H1 (cell line): ENCODE results near the gene MYL2. TPM values are rescaled to one million over a fixed set of nuclear protein-coding genes. Genes with fewer than 3 reads are reported as not detected.

Experiments
- CTCF ChIA-PET: fragments of 300-600 bp; sonication (Branson Sonifier 250); formaldehyde crosslinking; loops from one replicate; lab custom pipeline; 2021; ENCODE audit not compliant: partially characterized antibody; lab: Charles Lee
- POLR2A ChIA-PET: fragments of 300-600 bp; sonication (Branson Sonifier 250); formaldehyde crosslinking; loops from one replicate; lab custom pipeline; 2021; ENCODE audit warnings: inconsistent platforms; ENCODE audit not compliant: partially characterized antibody; lab: Charles Lee
- DNase-seq, 2 experiments: peaks; one replicate each; pipeline versions ENCODE4 v3.0.0 to v3.0.0-alpha.2; 2010 to 2022; ENCODE audit warnings: low spot score in 2 of 2, low read depth in 1 of 2, mixed read lengths in 1 of 2
- FAIRE-seq: peaks from 2 replicates; lab custom pipeline; 2011; peaks lifted over from hg19 to GRCh38; lab: Jason Lieb, UNC
- H2AFZ ChIP-seq: 2 replicates; pipeline ENCODE4 v1.8.1; 2012; ENCODE audit warnings: low read length, inconsistent platforms
- H2AK5ac ChIP-seq: 2 replicates; pipeline ENCODE4 v1.6.1; 2013; ENCODE audit warnings: low read depth, low read length
- H2BK120ac ChIP-seq: replicated peaks from 2 replicates; pipeline ENCODE3; 2013; ENCODE audit warnings: low read depth, low read length, inconsistent platforms
- H2BK12ac ChIP-seq: 2 replicates; pipeline ENCODE4 v1.6.1; 2013; ENCODE audit warnings: low read depth, low read length
- H2BK15ac ChIP-seq: 2 replicates; pipeline ENCODE4 v1.6.1; 2013; ENCODE audit warnings: low read length
- H2BK20ac ChIP-seq: 2 replicates; pipeline ENCODE4 v1.6.1; 2013; ENCODE audit warnings: low read length
- H2BK5ac ChIP-seq: 2 replicates; pipeline ENCODE4 v1.6.1; 2013; ENCODE audit warnings: low read depth, low read length
- H3K14ac ChIP-seq: 2 replicates; pipeline ENCODE4 v1.6.1; 2013; ENCODE audit warnings: inconsistent platforms; ENCODE audit not compliant: insufficient read length
- H3K18ac ChIP-seq: 2 replicates; pipeline ENCODE4 v1.6.1; 2013; ENCODE audit warnings: low read length; ENCODE audit errors: extremely low read depth
- H3K23ac ChIP-seq: 2 replicates; pipeline ENCODE4 v1.6.1; 2013; ENCODE audit warnings: inconsistent platforms; ENCODE audit not compliant: insufficient read length
- H3K23me2 ChIP-seq: 2 replicates; pipeline ENCODE4 v1.6.1; 2013; ENCODE audit warnings: low read depth, low read length
- H3K27ac ChIP-seq: 2 replicates; pipeline ENCODE4 v1.6.1; 2011; ENCODE audit warnings: low read depth, low read length, inconsistent platforms
- H3K27me3 ChIP-seq, 4 experiments: replicated peaks in 1 of 4; 1 replicate in 1 of 4; 2 replicates in 3 of 4; pipeline versions ENCODE4 v1.6.1 to v1.8.1; 2011 to 2013; ENCODE audit warnings: low read length in 3 of 4, mild to moderate bottlenecking in 3 of 4, inconsistent platforms in 2 of 4, mixed read lengths in 2 of 4, moderate library complexity in 1 of 4; ENCODE audit not compliant: control insufficient read depth in 3 of 4, insufficient read depth in 3 of 4; ENCODE audit errors: extremely low read depth in 1 of 4
- H3K36me3 ChIP-seq, 4 experiments: 2 replicates each; pipeline versions ENCODE4 v1.6.1 to v1.8.1; 2011 to 2013; ENCODE audit warnings: mild to moderate bottlenecking in 4 of 4, low read length in 3 of 4, moderate library complexity in 2 of 4, control low read depth in 1 of 4, inconsistent platforms in 1 of 4; ENCODE audit not compliant: insufficient read depth in 4 of 4, control insufficient read depth in 2 of 4
- H3K4ac ChIP-seq: replicated peaks from 2 replicates; pipeline ENCODE3; 2013; ENCODE audit warnings: low read length, low read depth, mixed read lengths, inconsistent platforms; ENCODE audit not compliant: insufficient read length
- H3K4me1 ChIP-seq, 4 experiments: replicated peaks in 1 of 4; 1 replicate in 1 of 4; 2 replicates in 3 of 4; pipeline versions ENCODE4 v1.6.1 to v1.8.1; 2011 to 2013; ENCODE audit warnings: low read length in 3 of 4, inconsistent platforms in 2 of 4, mixed read lengths in 1 of 4; ENCODE audit not compliant: insufficient read depth in 4 of 4, control insufficient read depth in 3 of 4
- H3K4me2 ChIP-seq, 2 experiments: 2 replicates each; pipeline versions ENCODE4 v1.6.1 to v1.8.1; 2011 to 2013; ENCODE audit warnings: low read depth in 2 of 2, low read length in 2 of 2, control low read depth in 1 of 2, inconsistent platforms in 1 of 2, mild to moderate bottlenecking in 1 of 2; ENCODE audit not compliant: insufficient read depth in 1 of 2
- H3K4me3 ChIP-seq, 4 experiments: fragments of 200-600, 300-600 bp in 1 of 4; sonication (generic), shearing (Covaris generic), sonication (Bioruptor Twin) in 1 of 4; 2 replicates each; pipeline versions ENCODE4 v1.5.1 to v1.8.1; 2011 to 2016; ENCODE audit warnings: low read length in 4 of 4, low read depth in 3 of 4, control low read depth in 2 of 4, inconsistent platforms in 2 of 4, mild to moderate bottlenecking in 2 of 4, mixed read lengths in 1 of 4, moderate library complexity in 1 of 4; ENCODE audit not compliant: insufficient read depth in 2 of 4; ENCODE audit errors: extremely low read depth in 1 of 4
- H3K56ac ChIP-seq: replicated peaks from 2 replicates; pipeline ENCODE3; 2013; ENCODE audit warnings: low read depth, mild to moderate bottlenecking, mixed read lengths, low read length, inconsistent platforms; ENCODE audit not compliant: insufficient read length
- H3K79me1 ChIP-seq: 2 replicates; pipeline ENCODE4 v1.6.1; 2013; ENCODE audit warnings: low read depth, low read length, control low read depth
- H3K79me2 ChIP-seq, 2 experiments: 2 replicates each; pipeline versions ENCODE4 v1.6.1 to v1.8.1; 2012 to 2013; ENCODE audit warnings: low read length in 2 of 2, mild to moderate bottlenecking in 2 of 2, inconsistent platforms in 1 of 2; ENCODE audit not compliant: insufficient read depth in 2 of 2, control insufficient read depth in 1 of 2
- H3K9ac ChIP-seq, 4 experiments: replicated peaks in 1 of 4; 1 replicate in 1 of 4; 2 replicates in 3 of 4; pipeline versions ENCODE4 v1.6.1 to v1.8.1; 2011 to 2013; ENCODE audit warnings: low read depth in 3 of 4, low read length in 3 of 4, control low read depth in 2 of 4, mild to moderate bottlenecking in 2 of 4, moderate library complexity in 2 of 4, inconsistent platforms in 1 of 4; ENCODE audit errors: extremely low read depth in 1 of 4
- H3K9me3 ChIP-seq, 2 experiments: 2 replicates each; pipeline versions ENCODE4 v1.6.1 to v1.8.1; 2012 to 2013; ENCODE audit warnings: mild to moderate bottlenecking in 2 of 2, moderate library complexity in 2 of 2, control low read depth in 1 of 2, inconsistent platforms in 1 of 2, low read depth in 1 of 2, low read length in 1 of 2, mixed read lengths in 1 of 2; ENCODE audit not compliant: insufficient read depth in 2 of 2
- H4K20me1 ChIP-seq, 2 experiments: replicated peaks in 1 of 2; 2 replicates each; pipeline versions ENCODE3 to v1.8.1; 2011 to 2013; ENCODE audit warnings: inconsistent platforms in 2 of 2, low read length in 2 of 2, mild to moderate bottlenecking in 1 of 2; ENCODE audit not compliant: insufficient read depth in 2 of 2, control insufficient read depth in 1 of 2
- H4K5ac ChIP-seq: 2 replicates; pipeline ENCODE4 v1.6.1; 2013; ENCODE audit warnings: low read length, low read depth, mixed read lengths, inconsistent platforms; ENCODE audit not compliant: insufficient read length
- H4K8ac ChIP-seq: 2 replicates; pipeline ENCODE4 v1.8.0; 2013; ENCODE audit warnings: mild to moderate bottlenecking, moderate library complexity, low read length, inconsistent platforms; ENCODE audit not compliant: insufficient read depth; ENCODE audit errors: extremely low read depth
- H4K91ac ChIP-seq: replicated peaks from 2 replicates; pipeline ENCODE3; 2013; ENCODE audit warnings: low read length, mixed read lengths, inconsistent platforms; ENCODE audit not compliant: insufficient read length
- EP300 ChIP-seq, 2 experiments: IDR thresholded peaks; 1 replicate in 1 of 2; 2 replicates in 1 of 2; pipeline ENCODE4 v1.6.1; 2011 to 2012; ENCODE audit warnings: low read depth in 2 of 2, low read length in 2 of 2, mild to moderate bottlenecking in 2 of 2, borderline replicate concordance in 1 of 2, inconsistent platforms in 1 of 2, moderate library complexity in 1 of 2
- HDAC2 ChIP-seq, 2 experiments: fragments of 300-600 bp in 1 of 2; sonication (generic) in 1 of 2; IDR thresholded peaks; 2 replicates each; pipeline ENCODE4 v1.6.1; 2011 to 2012; ENCODE audit warnings: low read depth in 2 of 2, low read length in 2 of 2, mild to moderate bottlenecking in 2 of 2, moderate library complexity in 2 of 2, borderline replicate concordance in 1 of 2, inconsistent platforms in 1 of 2
- MAFK ChIP-seq: IDR thresholded peaks from 2 replicates; pipeline ENCODE4 v1.6.1; 2012; ENCODE audit warnings: low read depth, mild to moderate bottlenecking, improper control_type of control experiment, low read length
- POLR2AphosphoS5 ChIP-seq: IDR thresholded peaks from 2 replicates; pipeline ENCODE4 v1.6.1; 2011; ENCODE audit warnings: low read depth, low read length
- WGBS, 2 experiments: shearing (Covaris generic) in 1 of 2; methylation state at CpG; one replicate each; pipeline versions ENCODE4 v1.1.6 to v1.1.7; 2013 to 2015; ENCODE audit warnings: low lambda C conversion rate in 2 of 2, mixed read lengths in 2 of 2, inconsistent platforms in 1 of 2, low coverage in 1 of 2, missing lambda C conversion rate in 1 of 2; ENCODE audit not compliant: insufficient replicate concordance in 2 of 2, insufficient coverage in 1 of 2, insufficient read length in 1 of 2; ENCODE audit errors: extremely low coverage in 1 of 2, missing lambda C conversion rate in 1 of 2; 5-methylcytosine and 5-hydroxymethylcytosine counted together
- polyA plus RNA-seq, 7 experiments: library from polyadenylated mRNA; depleted of rRNA in 3 of 7; stranded (reverse) in 5 of 7; unstranded in 2 of 7; fragments of >200 nt in 5 of 7; fragments of 200-250 nt in 2 of 7; gene quantifications; 1 replicate in 5 of 7; 2 replicates in 1 of 7; 4 replicates in 1 of 7; pipeline versions ENCODE4 v1.2.1 to v1.2.3, GENCODE V29; 2011 to 2013; ENCODE audit warnings: missing spikeins in 2 of 7, mixed read lengths in 2 of 7
- total RNA-seq: library from RNA; stranded (reverse); fragmentation: NEBNext Ultra II Directional; extraction: Animal tissue kit (Norgen Biotek cat#: 25700); gene quantifications from 2 replicates; pipeline ENCODE4 v1.2.1, GENCODE V29; 2021
- TF ChIP-seq, protein P1 (sequence below), 3 experiments: IDR thresholded peaks; 1 replicate in 2 of 3; 2 replicates in 1 of 3; pipeline versions ENCODE4 v1.5.1 to v1.6.1; 2011; ENCODE audit warnings: low read length in 3 of 3, mild to moderate bottlenecking in 3 of 3, inconsistent platforms in 2 of 3, low read depth in 1 of 3, moderate library complexity in 1 of 3; ENCODE audit not compliant: insufficient read depth in 1 of 3; ENCODE audit errors: control extremely low read depth in 1 of 3

Gene MYL2
- total and polyA plus RNA-seq, 2 of the 8 experiments (the other 6 are each of a cell fraction or from before 2014, with no cell fraction given), result not detected

- no peak overlapping the region for H2AK5ac ChIP-seq
- no peak overlapping the region; the same call in 1 of the 2 replicates for H2BK20ac ChIP-seq
- FAIRE-seq, result no peak
- 80% methylated on average over 6 of the region's 6 CpGs; no CpG with 5 or more reads in 1 of the 2 experiments for WGBS, 2 experiments
- H2AFZ ChIP-seq, result no peak overlapping the region
- H3K36me3 ChIP-seq, result no peaks in the 10 kb centered on the region
- no peak overlapping the region for H3K4me2 ChIP-seq
- H2BK5ac ChIP-seq, result no peak overlapping the region
- no peak overlapping the region for H3K56ac ChIP-seq
- no peak overlapping the region for H4K91ac ChIP-seq
- no peak overlapping the region for H3K18ac ChIP-seq
- H2BK12ac ChIP-seq, result no peak overlapping the region
- H2BK120ac ChIP-seq, result no peak overlapping the region
- CTCF ChIA-PET, result interaction anchor here (0.9 to 3.7 kb wide), 8 partner anchors 8 to 425 kb away, joined by 3 to 28 read pairs (median 4); partner anchors contain the start of gene CCDC63
- no peak overlapping the region for H3K4ac ChIP-seq
- DNase-seq, result no peak
- H3K4me1 ChIP-seq, result no peaks in the 10 kb centered on the region
- POLR2A ChIA-PET, result interaction anchor here (1.3 kb wide), 1 partner anchor 59 kb away, joined by 3 read pairs; no protein-coding TSS in a partner anchor
- H3K9me3 ChIP-seq, result no peaks in the 10 kb centered on the region
- peaks cover 4% of the 10 kb centered on the region; the same call in 1 of the 2 replicates for H3K23me2 ChIP-seq
- peaks cover 0 to 4% of the 10 kb centered on the region in 2 experiments for H4K20me1 ChIP-seq
- H4K8ac ChIP-seq, result no peak overlapping the region
- no peak overlapping the region for H3K4me3 ChIP-seq
- H3K9ac ChIP-seq, result no peak overlapping the region
- H3K79me1 ChIP-seq, result no peaks in the 10 kb centered on the region
- H3K27ac ChIP-seq, result no peak overlapping the region
- no peak overlapping the region for H3K23ac ChIP-seq
- H4K5ac ChIP-seq, result no peak overlapping the region
- no peaks in the 10 kb centered on the region for H3K27me3 ChIP-seq
- H3K79me2 ChIP-seq, result no peaks in the 10 kb centered on the region
- H3K14ac ChIP-seq, result no peak overlapping the region
- no peak overlapping the region for H2BK15ac ChIP-seq
- TF ChIP-seq HDAC2 (IDR thresholded peaks at IDR 0.05; ENCODE audit: borderline replicate concordance in 1 of 2, low read depth in 2 of 2, low read length in 2 of 2) (no peak), EP300 (IDR thresholded peaks at IDR 0.05; ENCODE audit: borderline replicate concordance in 1 of 2, low read depth in 2 of 2, low read length in 2 of 2) (peak in 1 of 2 experiments; percentile 61; a peak in 1 of 3 replicates), MAFK (no peak), POLR2AphosphoS5 (no peak)
- TF ChIP-seq, protein P1, sequence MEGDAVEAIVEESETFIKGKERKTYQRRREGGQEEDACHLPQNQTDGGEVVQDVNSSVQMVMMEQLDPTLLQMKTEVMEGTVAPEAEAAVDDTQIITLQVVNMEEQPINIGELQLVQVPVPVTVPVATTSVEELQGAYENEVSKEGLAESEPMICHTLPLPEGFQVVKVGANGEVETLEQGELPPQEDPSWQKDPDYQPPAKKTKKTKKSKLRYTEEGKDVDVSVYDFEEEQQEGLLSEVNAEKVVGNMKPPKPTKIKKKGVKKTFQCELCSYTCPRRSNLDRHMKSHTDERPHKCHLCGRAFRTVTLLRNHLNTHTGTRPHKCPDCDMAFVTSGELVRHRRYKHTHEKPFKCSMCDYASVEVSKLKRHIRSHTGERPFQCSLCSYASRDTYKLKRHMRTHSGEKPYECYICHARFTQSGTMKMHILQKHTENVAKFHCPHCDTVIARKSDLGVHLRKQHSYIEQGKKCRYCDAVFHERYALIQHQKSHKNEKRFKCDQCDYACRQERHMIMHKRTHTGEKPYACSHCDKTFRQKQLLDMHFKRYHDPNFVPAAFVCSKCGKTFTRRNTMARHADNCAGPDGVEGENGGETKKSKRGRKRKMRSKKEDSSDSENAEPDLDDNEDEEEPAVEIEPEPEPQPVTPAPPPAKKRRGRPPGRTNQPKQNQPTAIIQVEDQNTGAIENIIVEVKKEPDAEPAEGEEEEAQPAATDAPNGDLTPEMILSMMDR (IDR thresholded peaks at IDR 0.05; ENCODE audit: control extremely low read depth in 1 of 3, insufficient read depth in 1 of 3, low read depth in 1 of 3, low read length in 3 of 3), result no peak
Observed at GRCh38 chr12:110885152-110885840, 35.1 kb downstream of the MYL2 start.
